RPMI8226 (cell line): ENCODE results near the gene PARVA.

Experiments
- DNase-seq: peaks from one replicate; pipeline ENCODE4 v3.0.0-alpha.2; 2015

Gene PARVA

GRCh38 chr11:12408156-12408770 is 30.9 kb downstream of the PARVA start:
- no peak for DNase-seq

GRCh38 chr11:12409621-12410005 is 32.2 kb downstream of the PARVA start:
- no peak for DNase-seq

GRCh38 chr11:12410006-12410728 is 32.8 kb downstream of the PARVA start:
- no peak for DNase-seq

GRCh38 chr11:12411393-12411792 is 34.0 kb downstream of the PARVA start:
- no peak for DNase-seq

GRCh38 chr11:12411806-12412727 is 34.7 kb downstream of the PARVA start:
- DNase-seq = peak; percentile 45

GRCh38 chr11:12413141-12414052 is 36.0 kb downstream of the PARVA start:
- DNase-seq = no peak

GRCh38 chr11:12414611-12415010 is 37.2 kb downstream of the PARVA start:
- no peak for DNase-seq

GRCh38 chr11:12415342-12415966 is 38.1 kb downstream of the PARVA start:
- no peak for DNase-seq

GRCh38 chr11:12416552-12416951 is 39.2 kb downstream of the PARVA start:
- DNase-seq = no peak

GRCh38 chr11:12417691-12418611 is 40.6 kb downstream of the PARVA start:
- DNase-seq = no peak

- DNase-seq = no peak
Measured at GRCh38 chr11:12420040-12420439, 42.7 kb downstream of the PARVA start.

GRCh38 chr11:12420706-12421105 is 43.3 kb downstream of the PARVA start:
- no peak for DNase-seq

GRCh38 chr11:12421386-12421785 is 44.0 kb downstream of the PARVA start:
- DNase-seq = no peak

- DNase-seq = no peak
Measured at GRCh38 chr11:12426176-12426575, 48.8 kb downstream of the PARVA start.

GRCh38 chr11:12429155-12429554 is 51.8 kb downstream of the PARVA start:
- no peak for DNase-seq

GRCh38 chr11:12430351-12430750 is 53.0 kb downstream of the PARVA start:
- DNase-seq = no peak

GRCh38 chr11:12430954-12431595 is 53.7 kb downstream of the PARVA start:
- DNase-seq = no peak

- no peak for DNase-seq
Measured at GRCh38 chr11:12432507-12432906, 55.1 kb downstream of the PARVA start.

GRCh38 chr11:12433121-12433520 is 55.8 kb downstream of the PARVA start:
- no peak for DNase-seq

GRCh38 chr11:12433571-12434324 is 56.4 kb downstream of the PARVA start:
- DNase-seq = no peak
